Thyroid gland (tissue), 4 donors: ENCODE results near the gene WNK2.

Experiments
- CTCF ChIP-seq, 6 experiments: fragments of 200-600 bp in 3 of 6; fragments of 450-650 bp in 3 of 6; sonication (generic) in 3 of 6; IDR thresholded peaks; one replicate each; pipeline ENCODE4 v1.5.1; 2016 to 2019; ENCODE audit warnings: antibody characterized with exemption in 6 of 6, mild to moderate bottlenecking in 2 of 6, inconsistent platforms in 1 of 6, moderate library complexity in 1 of 6
- POLR2A ChIP-seq, 2 donors: fragments of 450-650 bp; IDR thresholded peaks; one replicate each; pipeline ENCODE4 v1.6.1; 2017; ENCODE audit warnings: antibody characterized with exemption in 2 of 2, mild to moderate bottlenecking in 2 of 2, moderate library complexity in 1 of 2

- TF ChIP-seq CTCF (IDR thresholded peaks at IDR 0.05) (no peak), POLR2A (IDR thresholded peaks at IDR 0.05) (no peak)
Observed at GRCh38 chr9:93210324-93210973, 26.5 kb downstream of the WNK2 start.
